Gastrocnemius medialis (tissue), 4 donors: ENCODE measurements around the gene TMEM255B. TPM values are rescaled to one million over a fixed set of nuclear protein-coding genes. Genes with fewer than 3 reads are reported as not detected.
"Not testable (repeated sequence)": the region's sequence is repeated elsewhere in the genome, so short reads cannot be mapped to it uniquely, and the experiment has no call there.

Experiments used
- ATAC-seq, 2 donors: fragments of 150-250 bp; one replicate each; pipeline ENCODE4 v1.9.1; 2016
- DNase-seq, 2 donors: peaks; one replicate each; pipeline ENCODE4 v3.0.0-alpha.2; 2019
- H3K27ac ChIP-seq, 4 donors: fragments of 200-600 bp; sonication (generic); 1 replicate in 1 of 4; 2 replicates in 3 of 4; pipeline ENCODE4 v1.5.1; 2016 to 2018; ENCODE audit warnings: mild to moderate bottlenecking in 2 of 4, moderate library complexity in 1 of 4
- H3K27me3 ChIP-seq, 3 donors: fragments of 200-600 bp; sonication (generic) in 2 of 3; 1 replicate in 1 of 3; 2 replicates in 2 of 3; pipeline versions ENCODE4 v1.5.1 to v1.6.0; 2016 to 2019; ENCODE audit warnings: mild to moderate bottlenecking in 1 of 3, moderate library complexity in 1 of 3
- H3K36me3 ChIP-seq, 2 donors: fragments of 200-600 bp; sonication (generic) in 1 of 2; one replicate each; pipeline ENCODE4 v1.5.1; 2017 to 2018
- H3K4me1 ChIP-seq, 2 donors: fragments of 200-600 bp; sonication (generic) in 1 of 2; one replicate each; pipeline ENCODE4 v1.5.1; 2016 to 2017; ENCODE audit warnings: mild to moderate bottlenecking in 2 of 2
- H3K4me3 ChIP-seq, 4 donors: fragments of 200-600 bp; sonication (generic) in 3 of 4; 1 replicate in 1 of 4; 2 replicates in 3 of 4; pipeline ENCODE4 v1.5.1; 2016 to 2019; ENCODE audit warnings: mild to moderate bottlenecking in 2 of 4
- H3K9me3 ChIP-seq, 3 donors: fragments of 200-600 bp; sonication (generic) in 2 of 3; 1 replicate in 1 of 3; 2 replicates in 2 of 3; pipeline ENCODE4 v1.5.1; 2016 to 2019
- CTCF ChIP-seq, 5 experiments: fragments of 450-650 bp in 3 of 5; fragments of 200-600 bp in 2 of 5; sonication (generic) in 2 of 5; IDR thresholded peaks in 4 of 5; conservative IDR thresholded peaks in 1 of 5; 1 replicate in 4 of 5; 2 replicates in 1 of 5; pipeline ENCODE4 v1.5.1; 2016 to 2019; ENCODE audit warnings: antibody characterized with exemption in 5 of 5, mild to moderate bottlenecking in 3 of 5, moderate library complexity in 3 of 5
- POLR2A ChIP-seq, 2 donors: fragments of 450-650 bp; IDR thresholded peaks; one replicate each; pipeline ENCODE4 v1.6.1; 2017; ENCODE audit warnings: antibody characterized with exemption in 2 of 2, mild to moderate bottlenecking in 2 of 2, moderate library complexity in 2 of 2
- in situ Hi-C, 4 donors: fragments of 200-750 bp; cut with MboI; loops; one replicate each; pipeline versions ENCODE4 v1.15.0 to v1.8.0; 2017; ENCODE audit warnings: low sequenced_read_pairs in 4 of 4
- intact Hi-C: fragments of 100-400 bp; cut with DNase I; formaldehyde crosslinking; loops from one replicate; pipeline ENCODE4 v1.15.1; 2023; ENCODE audit warnings: low total_unique reads
- total RNA-seq, 4 donors: library from RNA; depleted of rRNA; stranded (reverse); fragments of >200 nt; gene quantifications; one replicate each; pipeline versions ENCODE4 v1.1.0 to v1.2.3, GENCODE V29; 2016

Gene TMEM255B
- total RNA-seq, 4 donors from 2014 or later: 0.36 to 1.8 (median 0.59) TPM

GRCh38 chr13:113822266-113822665 is 63.2 kb downstream of the TMEM255B start:
- DNase-seq (no peak), ATAC-seq (no peak)
- Histone ChIP-seq H3K36me3 (peaks cover 0 to 19% of the 10 kb centered on the region in 2 donors), H3K27ac (peak overlapping the region; percentile 94 to 97 (median 96)), H3K4me1 (peaks cover 33% of the 10 kb centered on the region in 2 donors), H3K9me3 (no peaks in the 10 kb centered on the region), H3K27me3 (no peaks in the 10 kb centered on the region), H3K4me3 (no peak overlapping the region)
- intact Hi-C loops (loop anchor here (5.0 to 10.0 kb wide), 2 partner anchors 105 to 407 kb away; no protein-coding TSS in a partner anchor), in situ Hi-C loops (loop anchor here in 1 of 4 donors (5.0 to 10.0 kb wide), 2 partner anchors 40 to 103 kb away; partner anchors contain the start of gene GAS6)
- TF ChIP-seq CTCF (IDR thresholded peaks at IDR 0.05 in 4 of 5, conservative IDR thresholded peaks at IDR 0.05 in 1 of 5) (no peak), POLR2A (IDR thresholded peaks at IDR 0.05) (no peak)

- peaks cover 25 to 29% of the 10 kb centered on the region in 2 donors for H3K4me1 ChIP-seq
- ATAC-seq (no peak), DNase-seq (no peak)
- H3K27ac ChIP-seq: peak overlapping the region; percentile 94 to 97 (median 96)
- H3K4me3 ChIP-seq: no peak overlapping the region
- in situ Hi-C loops: loop anchor here in 1 of 4 donors (5.0 to 10.0 kb wide), 2 partner anchors 39 to 102 kb away; partner anchors contain the start of gene GAS6
- peaks cover 0 to 28% of the 10 kb centered on the region in 2 donors for H3K36me3 ChIP-seq
- no peak for TF ChIP-seq CTCF (IDR thresholded peaks at IDR 0.05 in 4 of 5, conservative IDR thresholded peaks at IDR 0.05 in 1 of 5)
- TF ChIP-seq POLR2A (IDR thresholded peaks at IDR 0.05): no peak
- intact Hi-C loops: loop anchor here (5.0 to 10.0 kb wide), 2 partner anchors 104 to 408 kb away; no protein-coding TSS in a partner anchor
- H3K9me3 ChIP-seq: no peaks in the 10 kb centered on the region
- H3K27me3 ChIP-seq: no peaks in the 10 kb centered on the region
These were observed 64.1 kb downstream of the TMEM255B start for GRCh38 chr13:113822956-113823744.

- intact Hi-C loops (loop anchor here (5.0 to 10.0 kb wide), 2 partner anchors 104 to 409 kb away; no protein-coding TSS in a partner anchor), in situ Hi-C loops (loop anchor here in 1 of 4 donors (5.0 to 10.0 kb wide), 2 partner anchors 39 to 101 kb away; partner anchors contain the start of gene GAS6)
- no peaks in the 10 kb centered on the region for H3K9me3 ChIP-seq
These were observed 64.7 kb downstream of the TMEM255B start for GRCh38 chr13:113823771-113824170.

GRCh38 chr13:113825841-113826240 is 66.8 kb downstream of the TMEM255B start:
- DNase-seq (no peak), ATAC-seq (no peak)
- TF ChIP-seq POLR2A (IDR thresholded peaks at IDR 0.05) (no peak), CTCF (IDR thresholded peaks at IDR 0.05 in 4 of 5, conservative IDR thresholded peaks at IDR 0.05 in 1 of 5) (no peak)
- no peak overlapping the region for H3K4me3 ChIP-seq
- in situ Hi-C loops (loop anchor here in 1 of 4 donors (10.0 kb wide), 1 partner anchor 99 kb away; no protein-coding TSS in a partner anchor), intact Hi-C loops (loop anchor here (10.0 kb wide), 1 partner anchor 411 kb away; no protein-coding TSS in a partner anchor)
- H3K27me3 ChIP-seq: no peaks in the 10 kb centered on the region
- H3K9me3 ChIP-seq: no peaks in the 10 kb centered on the region
- no peak overlapping the region for H3K27ac ChIP-seq
- peaks cover 11 to 12% of the 10 kb centered on the region in 2 donors for H3K4me1 ChIP-seq
- peaks cover 0 to 33% of the 10 kb centered on the region in 2 donors for H3K36me3 ChIP-seq

More at GRCh38 chr13:113823771-113824170, 64.7 kb downstream of the TMEM255B start:
- DNase-seq: no peak
- peaks cover 0 to 33% of the 10 kb centered on the region in 2 donors for H3K36me3 ChIP-seq
- peaks cover 24 to 26% of the 10 kb centered on the region in 2 donors for H3K4me1 ChIP-seq
- no peak for ATAC-seq
- no peak for TF ChIP-seq POLR2A (IDR thresholded peaks at IDR 0.05)
- TF ChIP-seq CTCF (IDR thresholded peaks at IDR 0.05 in 4 of 5, conservative IDR thresholded peaks at IDR 0.05 in 1 of 5): no peak
- no peak overlapping the region for H3K4me3 ChIP-seq
- H3K27ac ChIP-seq: no peak overlapping the region
- no peaks in the 10 kb centered on the region for H3K27me3 ChIP-seq

GRCh38 chr13:113826446-113826845 is 67.4 kb downstream of the TMEM255B start:
- not testable (repeated sequence) for H3K27me3 ChIP-seq, ATAC-seq, H3K9me3 ChIP-seq, H3K4me3 ChIP-seq, H3K4me1 ChIP-seq, H3K27ac ChIP-seq, DNase-seq
- peaks cover 0 to 33% of the 10 kb centered on the region in 2 donors for H3K36me3 ChIP-seq
- in situ Hi-C loops (loop anchor here in 1 of 4 donors (10.0 kb wide), 1 partner anchor 98 kb away; no protein-coding TSS in a partner anchor), intact Hi-C loops (loop anchor here (10.0 kb wide), 1 partner anchor 412 kb away; no protein-coding TSS in a partner anchor)
